Fibroblast of pulmonary artery (primary cell): ENCODE results near the gene VTI1A.

ENCODE experiments used
- DNase-seq: peaks from one replicate; pipeline ENCODE4 v3.0.0-alpha.2; 2010; ENCODE audit warnings: low read depth
- H3K4me3 ChIP-seq: replicated peaks from 2 replicates; pipeline ENCODE4 v1.5.1; 2011; ENCODE audit warnings: low read depth, mild to moderate bottlenecking, control low read depth, low read length, moderate library complexity
- TF ChIP-seq, protein P1 (sequence below): IDR thresholded peaks from 2 replicates; pipeline ENCODE4 v1.5.1; 2011; ENCODE audit warnings: mild to moderate bottlenecking, control low read depth, low read length, inconsistent platforms; ENCODE audit errors: missing control alignments

VTI1A gene

GRCh38 chr10:112526139-112526538, 79.1 kb downstream of the VTI1A start:
- TF ChIP-seq, protein P1, sequence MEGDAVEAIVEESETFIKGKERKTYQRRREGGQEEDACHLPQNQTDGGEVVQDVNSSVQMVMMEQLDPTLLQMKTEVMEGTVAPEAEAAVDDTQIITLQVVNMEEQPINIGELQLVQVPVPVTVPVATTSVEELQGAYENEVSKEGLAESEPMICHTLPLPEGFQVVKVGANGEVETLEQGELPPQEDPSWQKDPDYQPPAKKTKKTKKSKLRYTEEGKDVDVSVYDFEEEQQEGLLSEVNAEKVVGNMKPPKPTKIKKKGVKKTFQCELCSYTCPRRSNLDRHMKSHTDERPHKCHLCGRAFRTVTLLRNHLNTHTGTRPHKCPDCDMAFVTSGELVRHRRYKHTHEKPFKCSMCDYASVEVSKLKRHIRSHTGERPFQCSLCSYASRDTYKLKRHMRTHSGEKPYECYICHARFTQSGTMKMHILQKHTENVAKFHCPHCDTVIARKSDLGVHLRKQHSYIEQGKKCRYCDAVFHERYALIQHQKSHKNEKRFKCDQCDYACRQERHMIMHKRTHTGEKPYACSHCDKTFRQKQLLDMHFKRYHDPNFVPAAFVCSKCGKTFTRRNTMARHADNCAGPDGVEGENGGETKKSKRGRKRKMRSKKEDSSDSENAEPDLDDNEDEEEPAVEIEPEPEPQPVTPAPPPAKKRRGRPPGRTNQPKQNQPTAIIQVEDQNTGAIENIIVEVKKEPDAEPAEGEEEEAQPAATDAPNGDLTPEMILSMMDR = no peak
- DNase-seq = no peak
- H3K4me3 ChIP-seq = no peak overlapping the region

GRCh38 chr10:112526906-112527305, 79.9 kb downstream of the VTI1A start:
- TF ChIP-seq, protein P1 = no peak
- no peak for DNase-seq
- H3K4me3 ChIP-seq = no peak overlapping the region

GRCh38 chr10:112528235-112528634, 81.2 kb downstream of the VTI1A start:
- TF ChIP-seq, protein P1 = no peak
- DNase-seq = no peak

DNA sequence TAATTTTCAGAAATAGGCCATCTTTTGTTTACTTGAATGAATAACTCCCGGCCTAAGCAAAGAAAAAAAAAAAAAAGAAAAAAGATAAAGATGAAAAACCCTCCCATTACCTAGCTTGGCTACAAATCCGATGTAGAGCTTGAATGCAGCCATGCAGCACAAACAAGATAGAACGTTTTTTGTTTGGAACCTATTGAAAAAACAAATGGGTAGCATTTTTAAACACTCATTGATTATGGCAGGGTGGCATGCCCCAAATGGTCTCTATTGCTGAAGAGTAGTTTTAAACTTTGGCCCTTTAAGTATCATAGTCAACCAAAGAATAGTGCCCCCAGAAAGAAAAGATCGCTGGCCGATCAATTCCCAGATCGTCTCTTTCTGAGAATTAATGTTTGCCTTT, 84.4 kb downstream of the VTI1A start:
- no peak for DNase-seq
- no peak overlapping the region for H3K4me3 ChIP-seq
- TF ChIP-seq, protein P1 = no peak

More at GRCh38 chr10:112528235-112528634, 81.2 kb downstream of the VTI1A start:
- H3K4me3 ChIP-seq = no peak overlapping the region

GRCh38 chr10:112532189-112532588, 85.2 kb downstream of the VTI1A start:
- no peak for DNase-seq
- H3K4me3 ChIP-seq = no peak overlapping the region
- TF ChIP-seq, protein P1 = no peak

- no peak for DNase-seq
- no peak overlapping the region for H3K4me3 ChIP-seq
- TF ChIP-seq, protein P1 = no peak
These were observed 85.9 kb downstream of the VTI1A start for GRCh38 chr10:112532956-112533355.

DNA sequence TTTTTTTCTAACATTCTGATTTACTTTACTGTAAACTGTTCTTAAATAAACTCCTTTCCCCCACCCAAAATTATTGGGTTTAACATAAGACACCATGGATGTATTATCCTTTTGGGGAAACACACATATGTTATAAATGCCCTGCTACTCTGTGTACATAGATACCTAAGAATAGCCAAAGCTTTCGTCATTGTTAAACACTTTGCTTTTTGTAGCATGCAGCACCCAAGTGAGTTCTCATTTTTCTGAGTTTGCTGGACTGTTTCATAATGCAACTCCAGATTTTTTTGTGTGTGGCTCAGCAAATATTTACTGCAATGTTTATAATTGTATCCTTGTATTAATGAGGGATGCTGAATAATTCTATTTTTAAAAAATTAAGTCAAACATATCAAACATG, 86.9 kb downstream of the VTI1A start:
- H3K4me3 ChIP-seq = no peak overlapping the region
- TF ChIP-seq, protein P1 = no peak
- DNase-seq = no peak
